ENCODE data around the gene SAP30L.

The SAP30L gene, protein sequence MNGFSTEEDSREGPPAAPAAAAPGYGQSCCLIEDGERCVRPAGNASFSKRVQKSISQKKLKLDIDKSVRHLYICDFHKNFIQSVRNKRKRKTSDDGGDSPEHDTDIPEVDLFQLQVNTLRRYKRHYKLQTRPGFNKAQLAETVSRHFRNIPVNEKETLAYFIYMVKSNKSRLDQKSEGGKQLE

DNA sequence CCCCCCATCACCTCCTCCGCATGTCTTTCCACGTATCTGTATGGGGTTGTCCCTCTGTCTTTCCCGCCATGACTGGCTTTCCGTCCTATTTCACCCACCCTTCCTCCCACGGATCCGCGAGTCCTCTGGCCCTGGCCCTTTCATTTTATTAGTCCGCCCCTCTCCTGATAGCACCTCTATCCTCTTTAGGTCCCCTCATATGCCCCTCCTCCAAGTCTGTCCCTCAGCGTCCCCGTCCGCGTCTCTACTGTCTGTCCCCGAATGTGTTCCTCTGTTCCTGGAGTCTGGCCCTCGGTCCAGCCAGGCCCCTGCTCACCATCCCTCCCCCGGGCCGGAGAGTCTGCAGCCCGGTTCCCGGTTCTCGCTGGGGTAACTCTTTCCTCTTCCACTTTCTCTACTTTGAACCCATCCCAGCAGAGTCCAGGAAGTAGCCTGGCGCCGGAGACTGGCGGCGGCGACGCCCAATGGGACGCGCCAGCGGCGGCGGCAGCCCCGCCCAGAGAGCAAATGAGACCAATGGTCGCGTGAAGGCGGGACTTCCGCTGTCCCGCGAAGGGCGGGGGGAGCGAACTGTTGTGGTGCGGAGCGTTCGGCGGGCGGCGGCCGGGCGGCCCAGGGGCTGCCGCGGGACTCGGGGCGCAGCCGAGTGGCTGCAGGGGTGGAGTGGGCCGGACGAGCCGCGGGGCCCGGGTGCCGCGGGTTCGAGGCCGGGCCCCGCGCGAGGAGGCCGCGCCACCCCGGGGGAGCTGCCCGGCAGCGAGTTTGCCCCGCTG is at the start of gene SAP30L:
Gene SAP30L (plus strand): TSS at position 576 of the 773 bp plus-strand sequence. CDS start 608 bp downstream, outside the sequence.
- peak; percentile 41 to 96 (median 91) for DNase-seq

DNA sequence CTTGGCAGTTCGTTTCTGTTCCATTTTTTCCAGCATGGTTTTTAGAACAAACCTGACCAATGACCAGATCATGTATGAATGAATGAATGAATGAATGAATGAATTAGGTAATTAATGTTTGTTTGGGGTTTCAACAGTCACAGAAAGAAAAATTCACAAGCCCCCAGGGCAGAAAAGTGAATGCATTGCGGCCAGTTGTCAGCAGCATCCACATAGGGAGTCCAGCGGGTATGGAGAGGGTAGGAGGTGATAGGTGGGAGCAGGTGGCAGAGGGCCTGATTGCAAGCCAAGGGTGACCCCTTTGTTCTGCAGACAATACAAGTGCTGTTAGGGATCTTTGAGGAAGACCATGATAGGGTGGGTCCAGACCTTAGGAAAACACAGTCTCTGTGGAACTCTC is 49.7 kb upstream of the SAP30L start:
- DNase-seq = no peak

DNA sequence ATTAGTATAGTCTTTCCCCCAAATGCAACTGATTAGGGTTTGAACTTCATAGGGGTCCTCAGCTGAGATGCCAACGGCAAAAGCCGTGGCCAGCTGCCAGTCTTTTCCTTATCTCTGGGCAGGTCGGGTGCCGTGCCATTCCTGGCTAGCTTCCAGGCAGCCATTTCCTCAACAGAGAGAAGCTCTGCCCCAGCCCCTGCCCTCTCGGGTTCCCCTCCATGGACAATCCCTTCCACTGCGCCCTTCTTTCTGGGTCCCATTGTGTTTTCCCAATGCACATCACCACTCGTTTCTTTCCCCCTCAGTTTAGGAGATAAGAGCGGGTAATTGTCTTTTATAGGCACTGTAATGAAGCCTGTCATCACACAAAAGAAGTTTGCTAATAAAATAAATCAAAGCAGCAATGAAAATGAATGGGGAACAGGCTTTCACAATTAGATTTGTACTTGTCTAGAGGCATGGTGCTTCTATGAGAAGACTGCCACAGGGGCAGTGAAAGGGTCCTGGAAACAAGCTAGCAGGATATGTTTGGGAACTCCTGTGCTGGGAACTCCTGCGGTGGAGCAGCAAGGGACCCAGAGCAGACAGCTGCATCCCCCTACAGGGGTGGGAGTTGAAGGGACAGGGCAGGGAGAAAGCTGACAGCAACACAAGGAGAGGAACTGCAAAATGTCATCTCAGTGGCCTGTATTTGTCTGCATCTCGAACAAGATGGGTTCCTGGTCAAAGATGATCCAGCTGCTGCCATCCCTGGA is 48.0 kb upstream of the SAP30L start:
- DNase-seq = peak in 1 of 58 donors; percentile 16

DNA sequence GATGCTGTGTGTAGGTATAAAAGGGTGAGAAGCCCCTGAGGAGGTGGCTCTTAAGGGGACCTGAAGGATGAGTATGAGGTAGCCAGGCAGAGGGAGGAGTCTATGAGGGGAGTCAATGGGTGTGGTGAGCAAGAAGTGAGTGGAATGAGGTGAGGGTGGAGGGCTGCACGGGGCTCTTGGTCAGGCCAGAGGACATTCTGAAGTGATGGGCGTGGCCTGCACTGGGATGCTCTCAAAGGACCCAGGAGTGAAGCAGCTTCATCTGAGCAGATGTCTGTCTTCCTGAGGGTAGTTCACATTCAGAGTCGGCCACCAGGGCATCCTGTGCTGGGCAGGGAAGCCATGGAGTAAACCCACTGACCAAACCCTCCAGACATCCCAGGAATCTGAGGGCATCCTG is 45.1 kb upstream of the SAP30L start:
- DNase-seq = no peak

DNA sequence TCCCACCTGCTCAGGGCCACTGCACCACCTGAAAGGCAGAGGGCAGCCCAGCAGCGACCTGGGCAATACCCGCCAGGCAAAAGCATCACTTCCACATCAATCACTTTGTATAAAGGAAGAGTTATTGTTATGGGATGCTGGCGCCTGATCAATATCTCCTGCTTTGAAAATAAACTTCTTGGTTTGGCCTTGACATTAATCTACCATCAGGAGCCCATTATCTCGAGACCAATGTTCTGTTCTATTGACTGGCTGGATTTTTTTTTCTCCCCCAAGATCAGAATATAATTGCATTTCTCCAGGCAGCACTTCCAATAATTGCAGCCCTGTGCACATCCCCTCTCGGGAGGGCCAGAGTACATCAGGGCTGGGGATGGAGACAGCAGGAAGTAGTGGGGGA is 44.4 kb upstream of the SAP30L start:
- no peak for DNase-seq

DNA sequence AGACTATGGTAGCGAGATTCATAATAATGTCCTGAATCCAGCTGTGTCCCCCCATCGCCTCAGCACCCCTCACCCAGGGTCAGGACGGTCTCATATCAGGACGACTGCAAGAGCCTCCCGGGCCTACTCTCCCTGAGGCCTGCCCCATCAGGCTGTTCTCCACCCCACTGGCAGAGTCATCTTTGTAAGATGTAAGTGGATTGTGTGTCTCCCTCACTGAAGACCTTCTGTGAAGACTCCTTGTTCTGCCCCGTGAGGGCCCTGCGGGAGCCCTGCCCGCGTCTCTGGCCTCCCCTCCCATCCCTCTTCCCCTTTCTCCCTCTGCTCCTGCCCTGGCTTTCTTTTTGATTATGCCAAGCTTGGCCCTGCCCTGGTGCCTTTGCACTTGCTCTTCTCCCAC is 43.9 kb upstream of the SAP30L start:
- DNase-seq = no peak

DNA sequence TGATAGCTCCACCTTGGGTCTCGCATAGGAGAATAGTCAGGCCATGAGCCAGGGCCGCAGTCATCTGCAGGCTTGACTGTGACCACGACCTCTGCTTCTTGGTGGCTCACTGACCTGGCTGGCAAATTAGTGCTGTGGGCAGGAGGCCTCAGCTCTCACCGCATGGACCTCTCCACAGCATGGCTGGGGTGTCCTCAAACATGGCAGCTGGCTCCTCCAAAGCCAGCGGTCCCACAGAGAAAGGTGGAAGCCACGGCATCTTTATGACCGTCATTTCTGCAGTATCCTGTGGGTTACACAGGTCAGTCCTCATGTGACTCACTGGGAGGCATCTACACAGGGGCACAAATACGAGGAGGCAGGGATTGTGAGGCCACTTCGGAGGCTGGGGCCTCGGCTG is 43.2 kb upstream of the SAP30L start:
- no peak for DNase-seq

DNA sequence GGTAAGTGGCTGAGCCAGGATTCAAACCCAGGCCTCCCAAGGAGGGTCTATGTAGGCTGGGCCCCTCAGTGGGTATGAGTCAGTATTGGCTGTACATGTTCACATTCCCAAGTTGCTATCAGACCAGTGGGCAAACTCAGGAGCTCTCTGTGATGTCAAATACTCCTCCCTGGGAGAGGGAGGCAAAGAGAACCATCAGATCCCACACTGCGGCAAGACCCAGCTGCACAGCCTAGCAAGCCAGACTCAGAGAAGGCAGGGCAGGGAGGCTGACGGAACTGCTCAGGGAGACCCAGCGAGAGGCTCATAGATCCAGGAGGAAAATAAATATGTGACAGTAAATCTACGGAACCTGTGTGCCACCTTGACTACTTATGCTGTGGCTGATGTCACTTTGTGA is 42.6 kb upstream of the SAP30L start:
- DNase-seq = no peak

DNA sequence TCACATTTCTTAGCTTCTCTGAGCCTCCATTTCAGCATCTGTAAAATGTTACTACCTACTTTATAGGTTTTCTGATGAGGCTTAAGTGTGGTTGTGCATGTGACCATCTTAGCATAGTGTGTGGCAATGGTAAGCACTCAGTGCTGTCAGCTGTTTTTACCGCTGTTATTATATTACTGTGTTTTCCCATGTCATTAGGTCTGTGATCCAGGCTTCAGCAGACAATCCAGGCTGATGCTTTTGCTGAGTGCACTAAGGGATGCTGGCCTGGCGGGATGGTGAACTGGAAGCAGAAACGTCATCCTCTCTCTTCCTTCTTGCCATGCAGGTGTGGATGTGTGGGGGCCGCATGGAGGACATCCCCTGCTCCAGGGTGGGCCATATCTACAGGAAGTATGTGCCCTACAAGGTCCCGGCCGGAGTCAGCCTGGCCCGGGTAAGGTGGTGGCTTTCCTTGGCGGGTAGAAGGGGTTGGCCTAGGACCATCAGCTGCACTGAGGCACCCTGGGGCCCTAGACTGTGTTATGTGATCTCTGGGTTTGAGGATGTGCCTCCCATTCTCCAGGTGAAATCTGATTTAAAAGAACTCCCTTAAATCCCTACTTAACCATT is 41.9 kb upstream of the SAP30L start:
- DNase-seq = no peak

DNA sequence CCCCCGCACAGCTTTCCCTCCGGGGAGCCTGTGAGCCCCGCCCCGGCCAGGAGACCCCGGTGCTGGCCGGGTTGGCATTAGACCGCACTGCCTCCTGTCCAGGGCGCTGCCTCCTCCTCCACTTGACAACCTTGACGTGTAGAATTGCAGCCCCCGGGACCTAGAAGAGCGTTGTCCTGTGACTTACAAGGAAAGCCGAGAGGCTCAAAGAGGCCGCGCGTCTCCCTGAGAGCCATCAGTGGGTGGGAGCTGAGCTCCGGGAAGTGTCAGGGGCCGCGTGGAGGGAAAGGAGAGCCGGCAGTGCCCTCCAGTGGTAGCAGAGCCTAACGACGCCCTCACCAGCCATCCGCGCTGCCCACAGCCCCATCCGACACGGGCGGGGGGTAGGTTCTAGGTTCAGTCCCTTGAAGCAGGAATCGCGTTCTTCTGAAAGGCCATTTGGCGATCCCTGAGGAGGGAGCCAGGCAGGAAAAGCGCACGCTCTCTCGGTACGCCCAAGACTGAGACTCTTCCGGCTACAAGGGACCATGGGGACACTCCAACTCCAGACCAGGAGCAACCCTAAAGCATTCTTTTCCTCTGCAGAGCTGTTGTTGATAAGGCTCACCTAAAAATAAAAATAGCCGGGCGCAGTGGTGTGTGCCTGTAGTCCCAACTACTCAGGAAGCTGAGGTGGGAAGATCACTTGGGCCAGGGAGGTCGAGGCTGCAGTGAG is 40.6 kb upstream of the SAP30L start:
- DNase-seq = peak in 55 of 58 donors; percentile 22 to 85 (median 61)

DNA sequence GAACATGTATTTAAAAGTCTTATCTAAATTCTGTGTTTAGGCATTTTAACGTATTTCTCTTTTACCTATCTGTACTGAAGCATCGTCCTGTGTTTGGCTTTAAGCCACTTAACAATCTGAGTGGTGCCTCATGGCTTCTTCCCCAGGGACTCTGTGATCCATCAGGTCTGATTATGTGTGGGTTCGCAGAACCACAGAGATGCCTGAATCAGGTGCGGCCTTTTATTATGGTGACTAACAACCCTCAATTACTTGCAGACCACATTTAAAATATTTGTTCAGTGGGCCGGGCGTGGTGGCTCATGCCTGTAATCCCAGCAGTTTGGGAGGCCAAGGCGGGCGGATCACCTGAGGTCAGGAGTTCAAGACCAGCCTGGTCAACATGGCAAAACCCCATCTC is 39.6 kb upstream of the SAP30L start:
- DNase-seq = no peak

DNA sequence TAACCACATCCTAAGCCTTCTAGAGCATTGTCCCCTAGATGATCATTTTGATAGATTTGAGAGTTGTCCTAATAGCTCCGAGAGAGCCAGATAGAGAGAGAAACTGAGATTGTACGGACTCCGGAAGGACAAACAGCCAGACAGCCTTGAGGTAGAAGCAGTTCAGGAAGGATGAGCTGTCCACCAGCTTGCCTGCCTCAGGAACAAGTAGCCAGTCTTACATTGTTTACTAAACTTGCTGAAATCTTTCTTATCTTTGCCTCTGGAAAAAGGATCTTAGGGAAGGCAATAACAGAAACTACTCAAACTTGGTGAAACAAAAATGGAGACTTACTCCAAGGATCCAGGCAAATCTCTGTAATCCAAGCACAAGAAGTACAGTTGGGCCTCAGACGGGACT is 39.0 kb upstream of the SAP30L start:
- no peak for DNase-seq

DNA sequence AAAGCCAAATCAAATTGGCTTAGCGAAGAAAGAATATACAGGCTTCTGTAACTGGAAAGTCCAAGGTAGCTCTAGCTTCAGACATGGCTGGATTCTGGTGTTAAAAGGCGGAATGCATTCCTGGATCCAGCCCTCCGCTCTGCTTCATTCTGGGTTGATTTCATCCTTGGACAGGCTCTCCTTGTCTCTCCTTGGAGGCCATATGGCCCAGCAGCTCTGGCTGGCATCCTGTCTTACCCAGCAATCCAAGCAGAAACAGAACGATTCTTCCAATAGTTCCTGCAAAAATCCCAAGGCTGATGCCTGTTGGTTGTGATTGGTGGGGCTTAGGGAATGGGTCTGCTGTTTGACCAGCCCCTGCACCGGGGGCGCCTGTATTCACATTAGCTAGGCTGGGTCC is 37.0 kb upstream of the SAP30L start:
- DNase-seq = no peak

DNA sequence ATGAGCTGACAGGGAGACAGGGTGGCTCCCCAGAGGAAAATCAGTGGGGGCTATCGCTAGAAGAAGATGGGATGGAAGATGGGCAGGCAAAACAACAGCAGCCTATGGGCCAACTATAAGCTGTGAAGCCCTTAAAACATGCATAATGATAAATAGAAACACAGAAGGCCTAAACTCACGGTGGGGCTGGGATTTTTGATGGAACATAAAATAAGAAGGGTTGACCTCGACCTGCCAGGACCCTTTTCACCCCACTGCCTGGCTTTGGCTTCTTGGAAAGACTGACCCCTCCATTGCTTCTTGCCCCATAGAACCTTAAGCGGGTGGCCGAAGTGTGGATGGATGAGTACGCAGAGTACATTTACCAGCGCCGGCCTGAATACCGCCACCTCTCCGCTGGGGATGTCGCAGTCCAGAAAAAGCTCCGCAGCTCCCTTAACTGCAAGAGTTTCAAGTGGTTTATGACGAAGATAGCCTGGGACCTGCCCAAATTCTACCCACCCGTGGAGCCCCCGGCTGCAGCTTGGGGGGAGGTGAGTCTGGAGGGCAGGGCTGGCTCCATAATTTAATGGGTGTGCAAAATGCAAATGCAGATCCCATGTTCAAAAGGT is 36.5 kb upstream of the SAP30L start:
- DNase-seq = no peak

DNA sequence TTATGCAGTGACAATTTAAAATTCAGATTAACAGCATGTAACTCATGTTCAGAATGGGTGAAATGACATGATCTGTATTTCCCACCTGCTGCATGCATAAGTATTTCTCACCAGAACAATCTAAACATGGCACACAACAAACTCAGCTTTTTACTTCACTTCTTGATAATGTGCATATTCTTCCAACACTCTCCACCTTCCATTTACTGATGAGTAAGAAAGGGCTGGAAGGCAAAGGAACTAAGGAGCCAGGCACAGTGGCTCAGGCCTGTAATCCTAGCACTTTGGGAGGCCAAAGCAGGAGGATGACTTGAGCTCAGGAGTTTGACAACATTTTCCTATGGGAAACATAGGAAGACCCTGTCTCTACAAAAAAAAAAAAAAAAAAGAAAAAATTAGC is 35.8 kb upstream of the SAP30L start:
- DNase-seq = no peak

DNA sequence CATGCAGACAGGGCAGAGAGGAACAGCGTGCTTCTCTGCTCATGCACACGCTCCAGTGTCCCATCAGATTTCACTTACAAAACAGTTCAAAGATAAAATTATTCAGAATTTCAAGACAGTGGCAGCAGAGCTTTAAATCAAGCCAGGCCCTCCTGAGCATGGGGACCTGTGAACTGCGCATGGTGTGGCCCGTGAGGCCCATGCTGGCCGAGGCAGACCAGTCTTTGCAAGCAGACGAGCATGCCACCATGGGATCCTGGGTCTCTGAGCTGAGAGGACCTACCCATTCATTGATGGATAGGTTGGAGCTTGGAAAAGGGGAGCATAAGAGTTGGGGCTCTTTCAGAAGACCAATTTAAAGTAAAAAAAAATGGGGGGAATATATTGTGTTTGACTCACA is 35.0 kb upstream of the SAP30L start:
- no peak for DNase-seq

DNA sequence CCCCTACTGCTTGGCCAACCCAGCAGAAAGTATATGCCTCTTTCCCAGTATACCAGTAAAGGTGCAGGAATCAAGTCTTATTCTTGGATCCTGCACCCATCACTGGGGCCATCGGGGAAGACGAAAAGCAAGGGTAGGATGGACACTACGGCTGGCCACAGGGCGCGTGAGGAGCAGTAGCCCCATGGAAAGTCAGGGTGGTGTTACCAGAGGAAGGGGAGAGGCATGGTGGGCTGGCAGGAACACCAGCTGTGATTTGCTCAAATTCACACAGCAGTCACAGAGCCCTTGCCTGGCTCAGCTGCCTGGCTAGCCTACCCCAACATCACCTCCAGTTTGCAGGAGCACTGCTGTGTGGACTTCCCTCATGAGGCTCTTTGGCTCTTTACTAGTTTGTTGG is 34.5 kb upstream of the SAP30L start:
- no peak for DNase-seq

DNA sequence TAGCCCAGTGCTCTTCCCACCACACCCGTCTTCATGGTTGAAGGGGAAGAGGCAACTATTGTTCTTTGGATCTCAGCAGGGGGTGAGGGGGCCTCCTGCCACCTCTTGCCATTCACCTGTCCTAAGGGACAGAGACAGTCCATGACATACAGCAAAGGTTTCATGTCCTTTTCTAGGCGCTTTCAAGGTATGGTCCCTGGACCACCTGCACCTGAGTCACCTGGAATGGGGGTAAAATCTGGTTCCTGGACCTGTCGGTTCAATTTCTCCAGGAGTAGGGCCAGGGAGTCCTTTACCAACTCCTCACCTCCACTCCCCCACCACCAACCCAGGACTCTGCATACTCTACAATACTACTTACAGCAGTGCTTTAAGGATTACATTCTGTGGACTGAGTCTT is 33.5 kb upstream of the SAP30L start:
- no peak for DNase-seq

DNA sequence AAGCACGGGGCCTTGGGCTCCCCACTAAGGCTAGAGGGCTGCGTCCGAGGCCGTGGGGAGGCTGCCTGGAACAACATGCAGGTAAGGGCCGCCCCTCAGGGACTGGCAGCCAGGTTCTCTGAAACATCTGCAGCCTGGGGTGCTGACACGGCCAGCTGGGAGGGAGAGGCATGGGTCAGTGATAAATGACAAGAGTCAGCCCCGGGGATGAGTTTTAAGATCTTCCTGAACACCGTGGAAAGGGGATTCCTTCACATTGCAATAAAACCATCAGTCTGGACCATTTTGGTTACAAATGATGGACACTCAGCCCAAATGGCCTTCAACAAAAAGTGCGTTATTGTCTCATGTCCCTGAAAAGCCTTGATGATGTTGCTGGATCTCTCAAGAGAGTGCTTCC is 32.9 kb upstream of the SAP30L start:
- DNase-seq = no peak

DNA sequence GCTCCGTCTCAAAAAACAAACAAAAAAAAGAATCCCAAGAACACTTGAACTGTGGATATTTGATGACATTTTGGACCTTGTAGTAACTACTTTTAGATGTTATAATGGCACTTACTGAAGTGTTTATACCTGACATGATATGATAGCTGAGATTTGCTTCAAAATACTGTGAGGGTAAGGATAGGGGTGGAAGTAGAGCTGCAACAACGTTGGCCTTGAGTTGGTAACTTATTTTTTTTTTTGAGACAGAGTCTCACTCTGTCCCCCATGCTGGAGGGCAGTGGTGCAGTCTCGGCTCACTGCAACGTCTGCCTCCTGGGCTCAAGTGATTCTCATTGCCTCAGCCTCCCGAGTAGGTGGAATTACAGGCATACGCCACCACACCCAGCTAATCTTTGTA is 30.7 kb upstream of the SAP30L start:
- DNase-seq = no peak

DNA sequence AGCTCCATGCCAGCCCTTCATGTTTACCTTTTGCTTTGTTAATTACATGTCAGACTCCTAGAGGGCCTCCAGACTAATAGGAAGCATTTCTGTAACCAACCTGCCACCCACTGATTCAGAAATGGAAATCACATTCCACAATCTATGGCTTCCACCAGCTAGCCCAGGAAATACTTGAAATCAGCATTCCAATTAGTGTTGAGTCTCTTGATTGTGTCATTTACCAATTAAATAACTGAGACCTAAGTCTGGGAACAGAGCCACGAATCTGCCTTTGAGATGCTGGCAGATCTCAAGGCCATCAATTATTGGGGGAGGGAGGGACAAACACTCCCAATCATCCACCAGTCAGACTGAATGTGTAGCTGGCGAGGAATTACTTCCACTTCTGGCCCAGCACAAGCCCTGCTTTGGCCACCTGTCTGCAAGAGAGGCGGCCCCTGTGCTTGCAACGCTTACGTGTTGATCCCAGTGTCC is 27.4 kb upstream of the SAP30L start:
- peak in 2 of 58 donors; percentile 9 to 13 for DNase-seq

All from anterior cingulate cortex (tissue), 58 donors.